ENCODE results near the gene C18orf63.

Gene C18orf63

DNA sequence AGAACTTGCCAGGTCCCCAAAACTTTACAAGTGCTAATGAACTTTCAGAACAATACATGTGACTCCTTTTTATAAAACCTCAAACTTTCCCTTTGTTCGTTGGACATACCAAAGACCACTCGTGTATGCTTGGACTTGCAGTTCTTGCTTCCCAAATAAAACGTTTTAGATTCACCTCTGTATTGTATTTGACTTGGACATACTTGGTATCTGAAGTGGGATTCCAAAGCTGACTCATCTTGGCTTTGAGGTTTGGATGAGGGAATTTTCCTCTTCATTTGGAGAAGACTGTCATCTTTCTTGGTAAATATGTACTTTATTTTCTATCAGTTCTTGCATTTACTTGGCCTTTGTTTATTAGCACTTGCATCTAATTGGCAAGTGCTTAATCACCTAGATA lies 15.9 kb upstream of the C18orf63 start:
- DNase-seq (ENCODE audit: low read depth in 2 of 2) = peak in 1 of 2 donors; percentile 19
- TF ChIP-seq, protein P1, sequence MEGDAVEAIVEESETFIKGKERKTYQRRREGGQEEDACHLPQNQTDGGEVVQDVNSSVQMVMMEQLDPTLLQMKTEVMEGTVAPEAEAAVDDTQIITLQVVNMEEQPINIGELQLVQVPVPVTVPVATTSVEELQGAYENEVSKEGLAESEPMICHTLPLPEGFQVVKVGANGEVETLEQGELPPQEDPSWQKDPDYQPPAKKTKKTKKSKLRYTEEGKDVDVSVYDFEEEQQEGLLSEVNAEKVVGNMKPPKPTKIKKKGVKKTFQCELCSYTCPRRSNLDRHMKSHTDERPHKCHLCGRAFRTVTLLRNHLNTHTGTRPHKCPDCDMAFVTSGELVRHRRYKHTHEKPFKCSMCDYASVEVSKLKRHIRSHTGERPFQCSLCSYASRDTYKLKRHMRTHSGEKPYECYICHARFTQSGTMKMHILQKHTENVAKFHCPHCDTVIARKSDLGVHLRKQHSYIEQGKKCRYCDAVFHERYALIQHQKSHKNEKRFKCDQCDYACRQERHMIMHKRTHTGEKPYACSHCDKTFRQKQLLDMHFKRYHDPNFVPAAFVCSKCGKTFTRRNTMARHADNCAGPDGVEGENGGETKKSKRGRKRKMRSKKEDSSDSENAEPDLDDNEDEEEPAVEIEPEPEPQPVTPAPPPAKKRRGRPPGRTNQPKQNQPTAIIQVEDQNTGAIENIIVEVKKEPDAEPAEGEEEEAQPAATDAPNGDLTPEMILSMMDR (IDR thresholded peaks at IDR 0.05; ENCODE audit: low read depth, low read length) = no peak
- H3K4me3 ChIP-seq (replicated peaks in 1 of 2; ENCODE audit: low read depth in 2 of 2, low read length in 2 of 2) = no peak overlapping the region

DNA sequence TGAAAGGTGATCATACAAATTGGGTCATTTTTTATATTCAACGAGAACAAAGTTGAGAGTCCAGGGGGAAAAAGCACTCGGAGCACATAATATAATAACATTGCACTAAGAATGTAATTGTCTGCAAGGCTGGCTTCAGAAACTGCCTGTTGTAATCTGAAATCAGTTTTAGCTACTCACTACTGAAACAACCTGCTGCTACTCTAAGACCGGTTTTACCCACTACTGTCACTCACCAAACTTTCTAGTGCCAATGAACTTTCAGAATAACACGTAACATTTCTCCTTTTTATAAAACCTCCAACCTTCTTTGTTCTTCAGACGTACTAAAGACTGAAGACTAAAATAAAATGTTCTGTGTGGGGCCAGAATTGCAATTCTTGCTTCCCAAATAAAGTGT lies 12.3 kb upstream of the C18orf63 start:
- TF ChIP-seq, protein P1 (IDR thresholded peaks at IDR 0.05; ENCODE audit: low read depth, low read length) = no peak
- H3K4me3 ChIP-seq (replicated peaks in 1 of 2; ENCODE audit: low read depth in 2 of 2, low read length in 2 of 2) = no peak overlapping the region
- no peak for DNase-seq (ENCODE audit: low read depth in 2 of 2)

DNA sequence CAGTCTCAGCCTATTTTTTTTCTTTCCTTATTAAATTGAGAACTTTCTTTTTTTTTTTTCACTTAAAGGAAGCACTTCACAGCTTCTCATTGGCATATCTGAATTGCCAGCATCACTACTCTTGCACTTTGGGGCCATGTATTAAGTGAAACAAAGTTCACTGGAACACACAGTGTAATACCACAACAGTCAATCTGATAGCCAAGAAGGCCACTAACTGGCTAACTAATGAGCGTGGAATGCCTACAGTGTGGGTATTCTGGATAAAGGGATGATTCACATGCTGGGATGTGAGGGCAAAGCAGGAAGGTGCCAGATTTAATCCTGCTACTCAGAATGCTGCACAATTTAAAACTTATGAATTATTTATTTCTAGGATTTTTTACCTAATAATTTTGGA lies 11.7 kb upstream of the C18orf63 start:
- no peak overlapping the region for H3K4me3 ChIP-seq (replicated peaks in 1 of 2; ENCODE audit: low read depth in 2 of 2, low read length in 2 of 2)
- DNase-seq (ENCODE audit: low read depth in 2 of 2) = peak; percentile 32 to 60

DNA sequence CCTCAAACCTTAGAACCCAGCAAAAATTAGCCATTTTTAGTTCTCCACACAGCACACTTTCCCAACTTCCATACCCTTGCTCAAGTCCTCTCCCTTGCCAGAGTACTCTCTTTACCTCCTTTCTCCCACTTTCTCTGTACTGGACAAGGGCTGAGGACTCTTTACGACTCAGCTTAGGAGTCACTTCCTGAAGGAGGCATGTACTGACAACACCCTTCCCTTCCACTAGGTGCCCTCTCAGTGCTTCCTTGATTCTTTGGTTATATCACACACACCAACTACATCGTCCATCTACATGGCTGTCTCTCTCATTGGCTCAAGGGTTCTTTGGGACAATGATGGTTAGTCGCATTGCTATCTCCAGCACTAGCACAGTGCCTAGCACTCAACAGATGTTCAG lies 5.2 kb upstream of the C18orf63 start:
- peak; percentile 60 to 65 for DNase-seq (ENCODE audit: low read depth in 2 of 2)
- H3K4me3 ChIP-seq (replicated peaks in 1 of 2; ENCODE audit: low read depth in 2 of 2, low read length in 2 of 2) = no peak overlapping the region
- TF ChIP-seq, protein P1 (IDR thresholded peaks at IDR 0.05; ENCODE audit: low read depth, low read length) = peak; percentile 54

More for the DNA sequence above, 11.7 kb upstream of the C18orf63 start:
- TF ChIP-seq, protein P1 (IDR thresholded peaks at IDR 0.05; ENCODE audit: low read depth, low read length) = no peak

DNA sequence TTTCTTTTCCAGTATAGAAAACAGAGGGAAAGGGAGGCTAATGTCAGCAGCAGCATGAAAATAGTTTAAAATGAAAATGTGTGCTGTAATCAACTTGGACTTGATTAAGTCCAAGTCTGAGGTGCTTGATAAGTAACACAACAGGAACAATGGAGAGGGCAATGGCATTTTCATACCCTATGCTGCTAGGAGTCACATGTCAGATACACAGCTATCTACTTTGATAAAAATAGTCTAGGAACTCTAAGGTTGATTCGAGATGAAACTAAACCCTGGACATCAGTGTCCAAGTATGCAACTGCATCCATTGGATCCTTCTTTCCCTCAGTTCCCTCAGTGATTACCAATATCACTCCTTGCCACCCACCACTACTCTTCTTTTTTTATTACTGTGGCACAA lies 4.6 kb upstream of the C18orf63 start:
- no peak for DNase-seq (ENCODE audit: low read depth in 2 of 2)
- TF ChIP-seq, protein P1 (IDR thresholded peaks at IDR 0.05; ENCODE audit: low read depth, low read length) = no peak
- no peak overlapping the region for H3K4me3 ChIP-seq (replicated peaks in 1 of 2; ENCODE audit: low read depth in 2 of 2, low read length in 2 of 2)

DNA sequence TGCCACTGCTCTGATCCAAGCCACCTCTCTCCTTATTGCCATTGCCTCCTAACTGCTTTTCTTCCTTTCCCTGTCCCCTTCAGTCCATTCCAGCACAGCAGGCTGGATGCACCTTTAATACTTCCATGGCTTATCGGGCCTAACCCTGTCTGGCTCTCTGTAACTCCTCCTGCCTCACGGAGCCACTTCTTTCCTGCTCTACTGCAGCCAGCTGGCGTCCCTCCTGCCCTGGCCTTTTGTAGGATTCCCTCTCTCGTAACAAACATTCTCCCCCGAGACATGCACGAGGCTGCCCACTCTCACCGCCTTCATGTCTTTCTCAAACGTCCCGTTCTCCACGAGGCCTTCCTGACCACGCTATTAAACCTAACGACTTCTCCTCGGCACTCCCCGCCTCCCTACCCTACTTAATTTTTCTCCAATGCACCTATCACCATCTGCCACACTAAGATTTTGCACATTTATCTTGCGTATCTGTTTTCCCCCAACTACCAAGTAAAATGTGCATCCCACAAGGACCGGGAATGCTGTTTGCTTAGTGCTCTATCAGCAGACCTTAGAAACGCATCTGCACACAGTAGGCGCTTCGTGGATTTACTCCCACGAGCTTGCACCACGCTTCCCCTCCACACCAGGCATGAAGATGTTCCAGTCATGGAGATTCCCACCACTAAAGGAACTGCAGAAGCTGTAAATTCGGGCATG lies 728 bp upstream of the C18orf63 start:
- H3K4me3 ChIP-seq (replicated peaks in 1 of 2; ENCODE audit: low read depth in 2 of 2, low read length in 2 of 2) = no peak overlapping the region
- no peak for DNase-seq (ENCODE audit: low read depth in 2 of 2)
- TF ChIP-seq, protein P1 (IDR thresholded peaks at IDR 0.05; ENCODE audit: low read depth, low read length) = no peak

Measured in cardiac fibroblast (primary cell).